Ramos (cell line): ENCODE measurements around the gene KIAA1217.

Experiments
- in situ Hi-C: fragments of 300-500 bp; cut with MboI; formaldehyde crosslinking; loops from one replicate; pipeline ENCODE4 v1.14.3; 2022; ENCODE audit warnings: low sequenced_read_pairs; ENCODE audit not compliant: unreplicated experiment

The KIAA1217 gene

GRCh38 chr10:24278176-24278889 is 69.4 kb downstream of the KIAA1217 start:
- in situ Hi-C loops, result no loop called here

GRCh38 chr10:24279166-24279565 is 70.2 kb downstream of the KIAA1217 start:
- in situ Hi-C loops, result no loop called here

- in situ Hi-C loops, result no loop called here
Observed at GRCh38 chr10:24287559-24288195, 78.7 kb downstream of the KIAA1217 start.

- in situ Hi-C loops, result no loop called here
Observed at GRCh38 chr10:24288581-24288980, 79.6 kb downstream of the KIAA1217 start.

- in situ Hi-C loops, result no loop called here
Observed at GRCh38 chr10:24289235-24289634, 80.3 kb downstream of the KIAA1217 start.

GRCh38 chr10:24292304-24293293 is 83.7 kb downstream of the KIAA1217 start:
- in situ Hi-C loops, result no loop called here

GRCh38 chr10:24299578-24300260 is 90.8 kb downstream of the KIAA1217 start:
- in situ Hi-C loops, result no loop called here

- in situ Hi-C loops, result no loop called here
Observed at GRCh38 chr10:24303522-24304310, 94.8 kb downstream of the KIAA1217 start.

- in situ Hi-C loops, result no loop called here
Observed at GRCh38 chr10:24305551-24306506, 96.9 kb downstream of the KIAA1217 start.

GRCh38 chr10:24306507-24306875 is 97.6 kb downstream of the KIAA1217 start:
- in situ Hi-C loops, result no loop called here

GRCh38 chr10:24307116-24307515 is 98.2 kb downstream of the KIAA1217 start:
- in situ Hi-C loops, result no loop called here

- in situ Hi-C loops, result no loop called here
Observed at GRCh38 chr10:24307696-24308485, 99.0 kb downstream of the KIAA1217 start.

- in situ Hi-C loops, result no loop called here
Observed at GRCh38 chr10:24310104-24310503, 101.2 kb downstream of the KIAA1217 start.

GRCh38 chr10:24311888-24312287 is 103.0 kb downstream of the KIAA1217 start:
- in situ Hi-C loops, result no loop called here

- in situ Hi-C loops, result no loop called here
Observed at GRCh38 chr10:24313283-24313682, 104.3 kb downstream of the KIAA1217 start.

- in situ Hi-C loops, result no loop called here
Observed at GRCh38 chr10:24315211-24315610, 106.3 kb downstream of the KIAA1217 start.

- in situ Hi-C loops, result no loop called here
Observed at GRCh38 chr10:24318517-24318916, 109.6 kb downstream of the KIAA1217 start.

- in situ Hi-C loops, result no loop called here
Observed at GRCh38 chr10:24320373-24320772, 111.4 kb downstream of the KIAA1217 start.
